ENCODE measurements around the gene VAPB. TPM values are rescaled to one million over a fixed set of nuclear protein-coding genes. Genes with fewer than 3 reads are reported as not detected.

Gene VAPB
- total RNA-seq, 1 experiment from 2014 or later: 51.1 TPM

DNA sequence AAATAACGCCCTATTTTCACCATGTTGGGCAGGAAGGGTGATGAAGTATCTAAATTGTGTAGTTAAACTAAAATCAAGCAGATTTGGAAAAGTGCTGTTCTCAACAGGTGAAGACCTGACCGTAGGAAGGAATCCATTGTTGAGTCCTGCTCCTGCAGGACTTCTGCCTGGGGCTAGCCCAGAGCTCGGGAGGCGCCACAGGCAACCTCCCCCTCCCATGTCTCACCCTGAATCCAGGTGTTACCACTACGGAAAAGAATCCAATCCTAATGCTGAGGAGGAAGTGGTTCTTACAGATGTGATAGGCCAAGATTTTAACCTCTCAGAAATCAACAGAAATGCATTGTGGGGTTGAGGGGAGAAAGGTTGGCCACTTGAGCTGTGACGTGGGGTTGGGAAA is 49.3 kb upstream of the VAPB start (continued):
- TF ChIP-seq, protein P1, sequence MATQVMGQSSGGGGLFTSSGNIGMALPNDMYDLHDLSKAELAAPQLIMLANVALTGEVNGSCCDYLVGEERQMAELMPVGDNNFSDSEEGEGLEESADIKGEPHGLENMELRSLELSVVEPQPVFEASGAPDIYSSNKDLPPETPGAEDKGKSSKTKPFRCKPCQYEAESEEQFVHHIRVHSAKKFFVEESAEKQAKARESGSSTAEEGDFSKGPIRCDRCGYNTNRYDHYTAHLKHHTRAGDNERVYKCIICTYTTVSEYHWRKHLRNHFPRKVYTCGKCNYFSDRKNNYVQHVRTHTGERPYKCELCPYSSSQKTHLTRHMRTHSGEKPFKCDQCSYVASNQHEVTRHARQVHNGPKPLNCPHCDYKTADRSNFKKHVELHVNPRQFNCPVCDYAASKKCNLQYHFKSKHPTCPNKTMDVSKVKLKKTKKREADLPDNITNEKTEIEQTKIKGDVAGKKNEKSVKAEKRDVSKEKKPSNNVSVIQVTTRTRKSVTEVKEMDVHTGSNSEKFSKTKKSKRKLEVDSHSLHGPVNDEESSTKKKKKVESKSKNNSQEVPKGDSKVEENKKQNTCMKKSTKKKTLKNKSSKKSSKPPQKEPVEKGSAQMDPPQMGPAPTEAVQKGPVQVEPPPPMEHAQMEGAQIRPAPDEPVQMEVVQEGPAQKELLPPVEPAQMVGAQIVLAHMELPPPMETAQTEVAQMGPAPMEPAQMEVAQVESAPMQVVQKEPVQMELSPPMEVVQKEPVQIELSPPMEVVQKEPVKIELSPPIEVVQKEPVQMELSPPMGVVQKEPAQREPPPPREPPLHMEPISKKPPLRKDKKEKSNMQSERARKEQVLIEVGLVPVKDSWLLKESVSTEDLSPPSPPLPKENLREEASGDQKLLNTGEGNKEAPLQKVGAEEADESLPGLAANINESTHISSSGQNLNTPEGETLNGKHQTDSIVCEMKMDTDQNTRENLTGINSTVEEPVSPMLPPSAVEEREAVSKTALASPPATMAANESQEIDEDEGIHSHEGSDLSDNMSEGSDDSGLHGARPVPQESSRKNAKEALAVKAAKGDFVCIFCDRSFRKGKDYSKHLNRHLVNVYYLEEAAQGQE (IDR thresholded peaks at IDR 0.05; ENCODE audit: low read depth): no peak
- TF ChIP-seq, protein P2, sequence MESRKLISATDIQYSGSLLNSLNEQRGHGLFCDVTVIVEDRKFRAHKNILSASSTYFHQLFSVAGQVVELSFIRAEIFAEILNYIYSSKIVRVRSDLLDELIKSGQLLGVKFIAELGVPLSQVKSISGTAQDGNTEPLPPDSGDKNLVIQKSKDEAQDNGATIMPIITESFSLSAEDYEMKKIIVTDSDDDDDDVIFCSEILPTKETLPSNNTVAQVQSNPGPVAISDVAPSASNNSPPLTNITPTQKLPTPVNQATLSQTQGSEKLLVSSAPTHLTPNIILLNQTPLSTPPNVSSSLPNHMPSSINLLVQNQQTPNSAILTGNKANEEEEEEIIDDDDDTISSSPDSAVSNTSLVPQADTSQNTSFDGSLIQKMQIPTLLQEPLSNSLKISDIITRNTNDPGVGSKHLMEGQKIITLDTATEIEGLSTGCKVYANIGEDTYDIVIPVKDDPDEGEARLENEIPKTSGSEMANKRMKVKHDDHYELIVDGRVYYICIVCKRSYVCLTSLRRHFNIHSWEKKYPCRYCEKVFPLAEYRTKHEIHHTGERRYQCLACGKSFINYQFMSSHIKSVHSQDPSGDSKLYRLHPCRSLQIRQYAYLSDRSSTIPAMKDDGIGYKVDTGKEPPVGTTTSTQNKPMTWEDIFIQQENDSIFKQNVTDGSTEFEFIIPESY (IDR thresholded peaks at IDR 0.05; ENCODE audit: extremely low read depth, insufficient replicate concordance, low read length): no peak
- TF ChIP-seq JUND (IDR thresholded peaks at IDR 0.05): no peak
- no peak for TF ChIP-seq ZFX (IDR thresholded peaks at IDR 0.05)
- no peak for TF ChIP-seq CBX3 (IDR thresholded peaks at IDR 0.05; ENCODE audit: low read depth)

DNA sequence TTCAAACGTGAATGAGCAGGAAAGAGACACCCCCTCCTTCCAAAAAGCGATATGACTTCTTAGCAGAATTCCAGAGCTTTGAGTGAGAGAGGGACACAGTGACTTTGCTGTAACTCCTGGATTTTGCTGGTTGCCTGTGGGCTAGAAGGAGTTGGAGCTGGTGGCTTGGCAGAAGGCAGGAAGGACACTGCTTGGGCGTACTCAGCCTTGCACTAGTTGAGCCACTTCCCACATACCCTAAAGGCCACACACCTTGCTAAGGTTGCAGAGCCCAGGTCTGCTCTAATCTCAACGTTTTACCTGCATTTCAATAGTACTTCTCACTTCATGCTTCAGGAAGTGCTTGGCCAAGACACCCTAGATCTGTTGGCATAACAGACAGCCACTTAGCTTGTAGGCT is 48.9 kb upstream of the VAPB start:
- ChIA-PET CTCF (no interaction called here), RAD21 (ENCODE audit: low non-redundant PET in 1 of 2, low total read pairs in 2 of 2, uncharacterized antibody in 2 of 2, unreplicated experiment in 2 of 2) (no interaction called here), POLR2A (no interaction called here)
- BruUV-seq (replicated peaks): no TSS peak
- Histone ChIP-seq H3K9me2 (ENCODE audit: insufficient read depth) (no peaks in the 10 kb centered on the region), H4K20me1 (ENCODE audit: insufficient read depth) (no peaks in the 10 kb centered on the region), H3K4me2 (ENCODE audit: low read length) (no peak overlapping the region), H3K27ac (ENCODE audit: low read depth, low read length) (no peak overlapping the region), H3K4me1 (ENCODE audit: control insufficient read depth in 1 of 2, insufficient read depth in 2 of 2, low read length in 2 of 2) (peaks cover 0 to 28% of the 10 kb centered on the region in 2 experiments; a peak in 2 of 4 replicates), H3K79me2 (ENCODE audit: insufficient read depth, low read length) (peaks cover 13% of the 10 kb centered on the region; the same call in 1 of the 2 replicates), H2AFZ (ENCODE audit: low read depth, low read length, poor library complexity, severe bottlenecking) (no peak overlapping the region), H3K9ac (ENCODE audit: low read length) (no peak overlapping the region), H3K36me3 (ENCODE audit: control insufficient read depth in 1 of 2, insufficient read depth in 2 of 2, low read length in 2 of 2) (no peaks in the 10 kb centered on the region), H3K9me3 (ENCODE audit: control insufficient read depth in 1 of 2, insufficient read depth in 1 of 2, low read depth in 1 of 2, low read length in 2 of 2) (no peaks in the 10 kb centered on the region), H3K4me3 (replicated peaks in 1 of 2; ENCODE audit: low read depth in 1 of 2, low read length in 2 of 2) (no peak overlapping the region), H3K27me3 (ENCODE audit: insufficient read depth, low read length) (no peaks in the 10 kb centered on the region)
- no peak for ATAC-seq
- DNase-seq (ENCODE audit: low read depth, low spot score): no peak
- intact Hi-C loops (cut with micrococcal nuclease): no loop called here
- no peak for TF ChIP-seq ELF1 (IDR thresholded peaks at IDR 0.05; ENCODE audit: borderline replicate concordance, low read depth)
- no peak for TF ChIP-seq SIN3A (IDR thresholded peaks at IDR 0.05; ENCODE audit: low read depth)
- no peak for TF ChIP-seq CBX3 (IDR thresholded peaks at IDR 0.05; ENCODE audit: low read depth)
- TF ChIP-seq ZFX (IDR thresholded peaks at IDR 0.05): no peak
- TF ChIP-seq TCF7L2 (IDR thresholded peaks at IDR 0.05; ENCODE audit: borderline replicate concordance, extremely low read depth, insufficient read depth, insufficient read length): no peak
- TF ChIP-seq EZH2 (IDR thresholded peaks at IDR 0.05): no peak
- no peak for TF ChIP-seq ZNF274 (IDR thresholded peaks at IDR 0.05; ENCODE audit: low read depth, low read length)
- no peak for TF ChIP-seq EGR1 (IDR thresholded peaks at IDR 0.05; ENCODE audit: low read depth)
- TF ChIP-seq, protein P2 (IDR thresholded peaks at IDR 0.05; ENCODE audit: extremely low read depth, insufficient replicate concordance, low read length): no peak
- TF ChIP-seq CTCF (IDR thresholded peaks at IDR 0.05 in 2 of 3, conservative IDR thresholded peaks at IDR 0.05 in 1 of 3; ENCODE audit: borderline replicate concordance in 1 of 3, insufficient read depth in 1 of 3, low read depth in 2 of 3, low read length in 2 of 3): no peak
- no peak for TF ChIP-seq EZH2phosphoT487 (IDR thresholded peaks at IDR 0.05; ENCODE audit: borderline replicate concordance)
- TF ChIP-seq RAD21 (IDR thresholded peaks at IDR 0.05; ENCODE audit: low read depth): no peak
- TF ChIP-seq SP1 (IDR thresholded peaks at IDR 0.05; ENCODE audit: low read depth): no peak
